Transverse colon (tissue), 3 donors: ENCODE results near the gene FLT4.

Experiments
- POLR2A ChIP-seq: fragments of 450-650 bp; IDR thresholded peaks from one replicate; pipeline ENCODE4 v1.6.1; 2016; ENCODE audit warnings: antibody characterized with exemption, mild to moderate bottlenecking, moderate library complexity
- TF ChIP-seq, protein P1 (sequence below), 5 experiments: fragments of 200-600 bp in 3 of 5; fragments of 450-650 bp in 2 of 5; sonication (generic) in 3 of 5; IDR thresholded peaks; 1 replicate in 2 of 5; 2 replicates in 3 of 5; pipeline ENCODE4 v1.5.1; 2016 to 2017; ENCODE audit warnings: antibody characterized with exemption in 5 of 5, inconsistent platforms in 3 of 5, mild to moderate bottlenecking in 2 of 5, moderate library complexity in 1 of 5

GRCh38 chr5:180612683-180613082 lies 36.7 kb downstream of the FLT4 start:
- TF ChIP-seq, protein P1, sequence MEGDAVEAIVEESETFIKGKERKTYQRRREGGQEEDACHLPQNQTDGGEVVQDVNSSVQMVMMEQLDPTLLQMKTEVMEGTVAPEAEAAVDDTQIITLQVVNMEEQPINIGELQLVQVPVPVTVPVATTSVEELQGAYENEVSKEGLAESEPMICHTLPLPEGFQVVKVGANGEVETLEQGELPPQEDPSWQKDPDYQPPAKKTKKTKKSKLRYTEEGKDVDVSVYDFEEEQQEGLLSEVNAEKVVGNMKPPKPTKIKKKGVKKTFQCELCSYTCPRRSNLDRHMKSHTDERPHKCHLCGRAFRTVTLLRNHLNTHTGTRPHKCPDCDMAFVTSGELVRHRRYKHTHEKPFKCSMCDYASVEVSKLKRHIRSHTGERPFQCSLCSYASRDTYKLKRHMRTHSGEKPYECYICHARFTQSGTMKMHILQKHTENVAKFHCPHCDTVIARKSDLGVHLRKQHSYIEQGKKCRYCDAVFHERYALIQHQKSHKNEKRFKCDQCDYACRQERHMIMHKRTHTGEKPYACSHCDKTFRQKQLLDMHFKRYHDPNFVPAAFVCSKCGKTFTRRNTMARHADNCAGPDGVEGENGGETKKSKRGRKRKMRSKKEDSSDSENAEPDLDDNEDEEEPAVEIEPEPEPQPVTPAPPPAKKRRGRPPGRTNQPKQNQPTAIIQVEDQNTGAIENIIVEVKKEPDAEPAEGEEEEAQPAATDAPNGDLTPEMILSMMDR (IDR thresholded peaks at IDR 0.05): no peak
- no peak for TF ChIP-seq POLR2A
